PFSK-1 (cell line): Measurements from ENCODE around the gene SLC4A2.

Experiments
- POLR2AphosphoS5 ChIP-seq: IDR thresholded peaks from 2 replicates; pipeline ENCODE4 v1.6.1; 2012; ENCODE audit warnings: low read depth, mild to moderate bottlenecking, control low read depth, low read length, moderate library complexity
- REST ChIP-seq, 2 experiments: IDR thresholded peaks; 2 replicates each; pipeline versions ENCODE4 v1.6.1 to v1.8.0; 2011 to 2012; ENCODE audit warnings: low read depth in 2 of 2, low read length in 2 of 2, control low read depth in 1 of 2, inconsistent platforms in 1 of 2, mild to moderate bottlenecking in 1 of 2, moderate library complexity in 1 of 2; ENCODE audit not compliant: insufficient read depth in 1 of 2
- SIN3A ChIP-seq: IDR thresholded peaks from 2 replicates; pipeline ENCODE4 v1.6.1; 2012; ENCODE audit warnings: mild to moderate bottlenecking, low read length, moderate library complexity, borderline replicate concordance; ENCODE audit not compliant: insufficient read depth

GRCh38 chr7:151083071-151083823 is 23.9 kb downstream of the SLC4A2 start, which contains the start of gene TMUB1:
- TF ChIP-seq REST (IDR thresholded peaks at IDR 0.05; ENCODE audit: insufficient read depth in 1 of 2, low read depth in 2 of 2, low read length in 2 of 2): no peak
- peak; percentile 28; the same call in 1 of the 2 replicates for TF ChIP-seq POLR2AphosphoS5
- TF ChIP-seq SIN3A: no peak; the same call in 1 of the 2 replicates
